Measurements from ENCODE around the gene ZNRF1. TPM values are rescaled to one million over a fixed set of nuclear protein-coding genes. Genes with fewer than 3 reads are reported as not detected.

The ZNRF1 gene
- total RNA-seq, 1 donor from 2014 or later: 53.7 TPM

DNA sequence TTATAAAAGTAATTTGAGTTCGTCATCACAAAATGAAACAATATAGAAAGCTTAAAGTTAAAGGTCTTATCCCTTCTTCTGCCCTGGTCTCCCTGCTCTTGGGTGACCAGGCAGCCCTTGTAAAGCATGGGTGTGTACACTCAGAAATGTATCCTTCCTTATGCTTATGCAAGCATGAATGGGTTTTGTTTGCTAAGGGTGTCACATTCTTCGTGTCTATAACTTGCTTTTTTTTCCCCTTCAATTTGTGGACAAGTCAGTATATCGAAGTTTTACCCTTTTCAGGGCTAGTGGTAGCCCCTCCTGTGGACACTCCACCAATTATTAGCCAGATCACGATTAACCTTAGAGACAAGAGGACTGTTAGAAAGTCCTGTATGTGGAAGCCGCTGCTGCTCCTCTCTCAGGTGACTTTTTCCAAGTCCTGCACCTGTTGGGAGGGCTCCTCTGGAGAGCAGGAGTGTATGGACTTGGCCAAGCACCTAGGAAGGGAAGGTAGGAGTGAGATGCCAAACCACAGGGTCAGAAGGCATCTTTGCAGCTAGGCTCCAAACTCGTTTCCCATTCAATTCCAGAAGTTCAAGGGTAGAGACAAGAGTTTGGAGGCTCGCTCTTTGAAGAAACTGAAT is 66.8 kb downstream of the ZNRF1 start:
- intact Hi-C loops (cut with DNase I): no loop called here
- DNase-seq (ENCODE audit: low spot score in 2 of 2): no peak
- Histone ChIP-seq H3K9me3 (no peaks in the 10 kb centered on the region), H3K36me3 (no peaks in the 10 kb centered on the region), H3K4me3 (no peak overlapping the region), H3K27me3 (no peaks in the 10 kb centered on the region), H3K27ac (no peak overlapping the region), H3K4me1 (peaks cover 0 to 6% of the 10 kb centered on the region in 2 donors)
- TF ChIP-seq, protein P1, sequence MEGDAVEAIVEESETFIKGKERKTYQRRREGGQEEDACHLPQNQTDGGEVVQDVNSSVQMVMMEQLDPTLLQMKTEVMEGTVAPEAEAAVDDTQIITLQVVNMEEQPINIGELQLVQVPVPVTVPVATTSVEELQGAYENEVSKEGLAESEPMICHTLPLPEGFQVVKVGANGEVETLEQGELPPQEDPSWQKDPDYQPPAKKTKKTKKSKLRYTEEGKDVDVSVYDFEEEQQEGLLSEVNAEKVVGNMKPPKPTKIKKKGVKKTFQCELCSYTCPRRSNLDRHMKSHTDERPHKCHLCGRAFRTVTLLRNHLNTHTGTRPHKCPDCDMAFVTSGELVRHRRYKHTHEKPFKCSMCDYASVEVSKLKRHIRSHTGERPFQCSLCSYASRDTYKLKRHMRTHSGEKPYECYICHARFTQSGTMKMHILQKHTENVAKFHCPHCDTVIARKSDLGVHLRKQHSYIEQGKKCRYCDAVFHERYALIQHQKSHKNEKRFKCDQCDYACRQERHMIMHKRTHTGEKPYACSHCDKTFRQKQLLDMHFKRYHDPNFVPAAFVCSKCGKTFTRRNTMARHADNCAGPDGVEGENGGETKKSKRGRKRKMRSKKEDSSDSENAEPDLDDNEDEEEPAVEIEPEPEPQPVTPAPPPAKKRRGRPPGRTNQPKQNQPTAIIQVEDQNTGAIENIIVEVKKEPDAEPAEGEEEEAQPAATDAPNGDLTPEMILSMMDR (IDR thresholded peaks at IDR 0.05): no peak

DNA sequence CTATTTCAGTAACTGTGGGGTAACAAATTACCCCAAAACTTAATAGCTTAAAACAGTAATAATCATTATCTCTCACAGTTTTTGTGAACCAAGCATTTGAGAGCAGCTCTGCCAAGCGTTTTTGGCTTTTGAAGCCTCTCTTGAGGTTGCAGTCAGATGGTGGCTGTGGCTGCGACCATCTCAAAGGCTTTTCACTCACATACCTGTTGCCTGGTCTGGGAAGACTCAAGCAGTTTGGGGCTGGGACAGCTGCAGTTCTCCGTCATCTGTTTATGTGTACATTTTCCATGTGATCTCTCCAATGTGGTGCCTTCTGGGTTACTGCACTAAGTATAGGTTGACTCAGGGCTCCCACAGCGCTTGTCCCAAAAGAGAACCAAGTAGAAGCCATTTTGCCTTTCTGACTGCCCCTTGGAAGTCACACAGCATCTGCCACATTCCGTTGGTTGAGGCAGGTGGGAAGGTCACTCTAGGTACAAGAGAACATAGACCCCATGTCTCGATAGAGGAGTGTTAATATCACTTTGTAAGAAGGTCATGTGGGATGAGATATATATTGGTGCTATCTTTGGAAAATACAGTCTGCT is 68.1 kb downstream of the ZNRF1 start:
- Histone ChIP-seq H3K27me3 (no peaks in the 10 kb centered on the region), H3K36me3 (no peaks in the 10 kb centered on the region), H3K27ac (no peak overlapping the region), H3K9me3 (no peaks in the 10 kb centered on the region), H3K4me1 (peaks cover 0 to 6% of the 10 kb centered on the region in 2 donors), H3K4me3 (no peak overlapping the region)
- intact Hi-C loops (cut with DNase I): no loop called here
- no peak for DNase-seq (ENCODE audit: low spot score in 2 of 2)
- TF ChIP-seq, protein P1 (IDR thresholded peaks at IDR 0.05): no peak

GRCh38 chr16:75068085-75069031 is 69.5 kb downstream of the ZNRF1 start:
- TF ChIP-seq, protein P1 (IDR thresholded peaks at IDR 0.05): no peak
- Histone ChIP-seq H3K9me3 (no peaks in the 10 kb centered on the region), H3K4me3 (no peak overlapping the region), H3K27ac (no peak overlapping the region), H3K27me3 (no peaks in the 10 kb centered on the region), H3K36me3 (no peaks in the 10 kb centered on the region), H3K4me1 (no peaks in the 10 kb centered on the region)
- intact Hi-C loops (cut with DNase I): no loop called here
- no peak for DNase-seq (ENCODE audit: low spot score in 2 of 2)

DNA sequence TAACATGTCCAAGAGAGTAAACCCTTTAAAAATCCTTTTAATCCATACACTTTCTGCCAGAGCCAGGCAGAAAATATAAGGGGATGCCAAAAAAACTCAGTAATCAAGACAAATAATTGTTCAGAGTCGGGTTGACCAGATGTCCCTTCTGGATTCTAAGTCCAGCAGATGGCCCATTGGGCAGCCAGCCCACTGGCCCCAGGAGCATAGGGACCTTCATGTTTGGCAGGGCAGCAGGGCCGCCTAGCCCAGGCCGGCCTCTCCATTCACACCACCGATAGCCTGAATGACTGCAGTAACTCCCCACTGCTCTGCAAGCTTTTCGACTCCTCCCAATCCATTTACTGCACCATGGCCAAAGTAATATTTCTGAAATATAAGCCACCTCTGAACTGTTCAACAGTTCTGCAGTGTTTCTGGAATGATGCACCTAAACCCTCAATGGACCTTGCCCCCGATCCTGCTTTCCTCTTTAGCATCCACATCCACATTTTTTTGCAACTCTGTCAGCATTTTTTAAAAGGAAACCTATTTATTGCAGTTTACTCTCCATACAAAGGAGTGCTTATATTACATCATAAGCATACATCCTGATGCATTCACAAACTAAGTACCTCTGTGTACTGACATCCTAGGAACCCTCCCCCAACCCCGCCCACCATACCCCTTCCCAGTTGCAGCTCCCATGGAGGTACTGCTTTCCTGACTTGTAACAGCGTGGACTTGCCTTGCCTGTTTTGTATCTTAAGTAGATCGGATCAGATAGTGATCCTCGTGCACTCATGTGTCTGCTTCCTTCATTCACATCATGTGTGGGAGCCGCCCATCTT is 71.4 kb downstream of the ZNRF1 start:
- Histone ChIP-seq H3K27me3 (no peaks in the 10 kb centered on the region), H3K4me3 (no peak overlapping the region), H3K36me3 (no peaks in the 10 kb centered on the region), H3K27ac (no peak overlapping the region), H3K4me1 (no peaks in the 10 kb centered on the region), H3K9me3 (no peaks in the 10 kb centered on the region)
- intact Hi-C loops (cut with DNase I): no loop called here
- DNase-seq (ENCODE audit: low spot score in 2 of 2): no peak
- TF ChIP-seq, protein P1 (IDR thresholded peaks at IDR 0.05): no peak

DNA sequence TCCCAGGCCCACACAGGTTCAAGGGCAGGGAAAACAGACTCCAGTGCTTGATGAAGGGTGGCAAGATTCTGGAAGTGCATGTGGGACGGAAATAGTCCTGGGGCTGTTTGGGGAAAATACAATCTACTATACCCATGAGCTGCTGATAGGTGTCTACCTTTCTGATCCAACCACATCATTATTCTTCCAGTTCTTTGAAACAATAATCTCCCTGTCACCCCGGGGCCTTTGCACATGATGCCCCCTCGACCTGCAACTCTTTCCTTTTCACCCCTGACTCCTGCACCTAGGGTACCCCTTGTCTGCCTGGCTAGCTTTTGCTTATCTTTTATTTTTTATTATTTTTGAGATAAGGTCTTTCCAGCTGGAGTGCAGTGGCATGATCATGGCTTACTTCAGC is 72.8 kb downstream of the ZNRF1 start:
- Histone ChIP-seq H3K4me3 (no peak overlapping the region), H3K27me3 (no peaks in the 10 kb centered on the region), H3K4me1 (no peaks in the 10 kb centered on the region), H3K36me3 (no peaks in the 10 kb centered on the region), H3K9me3 (no peaks in the 10 kb centered on the region), H3K27ac (no peak overlapping the region)
- TF ChIP-seq, protein P1 (IDR thresholded peaks at IDR 0.05): no peak
- no peak for DNase-seq (ENCODE audit: low spot score in 2 of 2)
- intact Hi-C loops (cut with DNase I): no loop called here
